Adrenal gland (tissue), 5 donors: ENCODE data around the gene RHOG.

ENCODE experiments used
- POLR2A ChIP-seq, 2 donors: fragments of 450-650 bp; IDR thresholded peaks; one replicate each; pipeline ENCODE4 v1.6.1; 2017; ENCODE audit warnings: antibody characterized with exemption in 2 of 2, mild to moderate bottlenecking in 2 of 2, moderate library complexity in 1 of 2
- TF ChIP-seq, protein P1 (sequence below), 6 experiments: fragments of 450-650 bp in 4 of 6; fragments of 200-600 bp in 2 of 6; sonication (generic) in 1 of 6; IDR thresholded peaks; 1 replicate in 5 of 6; 2 replicates in 1 of 6; pipeline versions ENCODE4 v1.5.1 to v1.8.0; 2016 to 2021; ENCODE audit warnings: antibody characterized with exemption in 6 of 6, mild to moderate bottlenecking in 2 of 6, moderate library complexity in 1 of 6
- donor health status: DM: no; HTN: no; CAD: no.

- TF ChIP-seq, protein P1, sequence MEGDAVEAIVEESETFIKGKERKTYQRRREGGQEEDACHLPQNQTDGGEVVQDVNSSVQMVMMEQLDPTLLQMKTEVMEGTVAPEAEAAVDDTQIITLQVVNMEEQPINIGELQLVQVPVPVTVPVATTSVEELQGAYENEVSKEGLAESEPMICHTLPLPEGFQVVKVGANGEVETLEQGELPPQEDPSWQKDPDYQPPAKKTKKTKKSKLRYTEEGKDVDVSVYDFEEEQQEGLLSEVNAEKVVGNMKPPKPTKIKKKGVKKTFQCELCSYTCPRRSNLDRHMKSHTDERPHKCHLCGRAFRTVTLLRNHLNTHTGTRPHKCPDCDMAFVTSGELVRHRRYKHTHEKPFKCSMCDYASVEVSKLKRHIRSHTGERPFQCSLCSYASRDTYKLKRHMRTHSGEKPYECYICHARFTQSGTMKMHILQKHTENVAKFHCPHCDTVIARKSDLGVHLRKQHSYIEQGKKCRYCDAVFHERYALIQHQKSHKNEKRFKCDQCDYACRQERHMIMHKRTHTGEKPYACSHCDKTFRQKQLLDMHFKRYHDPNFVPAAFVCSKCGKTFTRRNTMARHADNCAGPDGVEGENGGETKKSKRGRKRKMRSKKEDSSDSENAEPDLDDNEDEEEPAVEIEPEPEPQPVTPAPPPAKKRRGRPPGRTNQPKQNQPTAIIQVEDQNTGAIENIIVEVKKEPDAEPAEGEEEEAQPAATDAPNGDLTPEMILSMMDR (IDR thresholded peaks at IDR 0.05), result no peak
- no peak for TF ChIP-seq POLR2A (IDR thresholded peaks at IDR 0.05)
Observed at GRCh38 chr11:3783611-3784010, 57.1 kb downstream of the RHOG start.
